Measurements from ENCODE around the gene CHCHD2. TPM values are rescaled to one million over a fixed set of nuclear protein-coding genes. Genes with fewer than 3 reads are reported as not detected.

CHCHD2 gene
- total and polyA plus RNA-seq, 2 of the 8 experiments (the other 6 are each of a cell fraction or from before 2014, with no cell fraction given): 112 to 300 TPM

GRCh38 chr7:56099653-56100052, 6.6 kb downstream of the CHCHD2 start:
- H2BK20ac ChIP-seq (ENCODE audit: low read length): no peak overlapping the region
- H3K9ac ChIP-seq (replicated peaks in 1 of 4; ENCODE audit: extremely low read depth in 1 of 4, low read depth in 3 of 4, low read length in 3 of 4): no peak overlapping the region
- H3K27ac ChIP-seq (ENCODE audit: low read depth, low read length): no peak overlapping the region
- no peak overlapping the region for H2BK5ac ChIP-seq (ENCODE audit: low read depth, low read length)
- H2BK120ac ChIP-seq (replicated peaks; ENCODE audit: low read depth, low read length): no peak overlapping the region
- no peaks in the 10 kb centered on the region for H4K20me1 ChIP-seq (replicated peaks in 1 of 2; ENCODE audit: control insufficient read depth in 1 of 2, insufficient read depth in 2 of 2, low read length in 2 of 2)
- H4K91ac ChIP-seq (replicated peaks; ENCODE audit: insufficient read length, low read length): no peak overlapping the region
- H3K4me3 ChIP-seq (ENCODE audit: extremely low read depth in 1 of 4, insufficient read depth in 2 of 4, low read depth in 3 of 4, low read length in 4 of 4): no peak overlapping the region
- no peak overlapping the region for H2BK12ac ChIP-seq (ENCODE audit: low read depth, low read length)
- WGBS, 2 experiments (ENCODE audit: extremely low coverage in 1 of 2, insufficient coverage in 1 of 2, insufficient read length in 1 of 2, insufficient replicate concordance in 2 of 2, low coverage in 1 of 2, low lambda C conversion rate in 2 of 2, missing lambda C conversion rate in 1 of 2): 89% methylated on average over 3 of the region's 3 CpGs; no CpG with 5 or more reads in 1 of the 2 experiments
- H3K4me1 ChIP-seq (replicated peaks in 1 of 4; ENCODE audit: control insufficient read depth in 3 of 4, insufficient read depth in 4 of 4, low read length in 3 of 4): no peaks in the 10 kb centered on the region
- TF ChIP-seq POU5F1 (IDR thresholded peaks at IDR 0.05; ENCODE audit: low read depth, low read length): no peak
- no peak for TF ChIP-seq PHF8 (conservative IDR thresholded peaks at IDR 0.05; ENCODE audit: low read depth, low read length)
- no peak for TF ChIP-seq POLR2A (IDR thresholded peaks at IDR 0.05; ENCODE audit: control extremely low read depth in 1 of 2, low read depth in 2 of 2, low read length in 2 of 2)
- no peak for TF ChIP-seq SUZ12 (IDR thresholded peaks at IDR 0.05; ENCODE audit: low read length)
- TF ChIP-seq EZH2 (IDR thresholded peaks at IDR 0.05; ENCODE audit: low read depth, low read length, severe bottlenecking): no peak
- no peak for TF ChIP-seq BCL11A (IDR thresholded peaks at IDR 0.05; ENCODE audit: low read depth in 2 of 2, low read length in 2 of 2)
- TF ChIP-seq TCF12 (IDR thresholded peaks at IDR 0.05; ENCODE audit: low read depth, low read length): no peak
- FAIRE-seq (no peak), DNase-seq (ENCODE audit: low read depth in 1 of 2, low spot score in 2 of 2) (no peak)
- no peak overlapping the region for H2AK5ac ChIP-seq (ENCODE audit: low read depth, low read length)
- H2AFZ ChIP-seq (ENCODE audit: low read length): no peak overlapping the region
- H3K27me3 ChIP-seq (replicated peaks in 1 of 4; ENCODE audit: control insufficient read depth in 3 of 4, extremely low read depth in 1 of 4, insufficient read depth in 3 of 4, low read length in 3 of 4): no peaks in the 10 kb centered on the region
- H3K14ac ChIP-seq (ENCODE audit: insufficient read length): no peak overlapping the region
- no peak overlapping the region for H3K23ac ChIP-seq (ENCODE audit: insufficient read length)
- no peaks in the 10 kb centered on the region; a peak in 1 of 4 replicates for H3K79me2 ChIP-seq (ENCODE audit: control insufficient read depth in 1 of 2, insufficient read depth in 2 of 2, low read length in 2 of 2)
- H3K23me2 ChIP-seq (ENCODE audit: low read depth, low read length): no peaks in the 10 kb centered on the region
- no peak overlapping the region for H4K5ac ChIP-seq (ENCODE audit: insufficient read length, low read depth, low read length)
- no peak overlapping the region for H3K18ac ChIP-seq (ENCODE audit: extremely low read depth, low read length)
- no peak overlapping the region for H3K56ac ChIP-seq (replicated peaks; ENCODE audit: insufficient read length, low read depth, low read length)
- no peaks in the 10 kb centered on the region for H3K79me1 ChIP-seq (ENCODE audit: low read depth, low read length)
- POLR2A ChIA-PET (ENCODE audit: partially characterized antibody): interaction anchor here (1.4 kb wide), 1 partner anchor 11 kb away, joined by 4 read pairs; no protein-coding TSS in a partner anchor
- H3K4me2 ChIP-seq (ENCODE audit: insufficient read depth in 1 of 2, low read depth in 2 of 2, low read length in 2 of 2): no peak overlapping the region
- H3K9me3 ChIP-seq (ENCODE audit: insufficient read depth in 2 of 2, low read depth in 1 of 2, low read length in 1 of 2): peaks cover 0 to 13% of the 10 kb centered on the region in 2 experiments; a peak in 2 of 4 replicates
- H4K8ac ChIP-seq (ENCODE audit: extremely low read depth, insufficient read depth, low read length): no peak overlapping the region
- H3K36me3 ChIP-seq (ENCODE audit: control insufficient read depth in 2 of 4, insufficient read depth in 4 of 4, low read length in 3 of 4): peaks cover 4 to 31% (median 15%) of the 10 kb centered on the region in 4 experiments; a peak in 7 of 8 replicates
- CTCF ChIA-PET (ENCODE audit: partially characterized antibody): no interaction called here
- no peak overlapping the region for H3K4ac ChIP-seq (replicated peaks; ENCODE audit: insufficient read length, low read depth, low read length)
- H2BK15ac ChIP-seq (ENCODE audit: low read length): no peak overlapping the region

Measured in H1 (cell line).